ENCODE data around the gene NR2C2AP.
"Not testable (repeated sequence)": the region's sequence is repeated elsewhere in the genome, so short reads cannot be mapped to it uniquely, and the experiment has no call there.

The NR2C2AP gene

GRCh38 chr19:19203012-19203856, at the start of gene NR2C2AP:
NR2C2AP (minus strand) TSS chr19:19203414; CDS start chr19:19203060, 354 bp downstream.
- peak; percentile 75 to 93 (median 88) for DNase-seq

GRCh38 chr19:19250196-19250801, 47.1 kb upstream of the NR2C2AP start:
- no peak for DNase-seq

- DNase-seq, result no peak
Measured at GRCh38 chr19:19240476-19240875, 37.3 kb upstream of the NR2C2AP start.

GRCh38 chr19:19239675-19240074, 36.5 kb upstream of the NR2C2AP start:
- DNase-seq, result no peak

- no peak for DNase-seq
Measured at GRCh38 chr19:19238126-19238894, 35.1 kb upstream of the NR2C2AP start.

- no peak for DNase-seq
Measured at GRCh38 chr19:19236173-19236572, 33.0 kb upstream of the NR2C2AP start.

GRCh38 chr19:19234220-19234816, 31.1 kb upstream of the NR2C2AP start:
- no peak for DNase-seq

- DNase-seq, result no peak
Measured at GRCh38 chr19:19232261-19232721, 29.1 kb upstream of the NR2C2AP start.

- DNase-seq, result no peak
Measured at GRCh38 chr19:19230999-19231398, 27.8 kb upstream of the NR2C2AP start.

GRCh38 chr19:19229701-19230100, 26.5 kb upstream of the NR2C2AP start:
- no peak for DNase-seq

- DNase-seq, result no peak
Measured at GRCh38 chr19:19227217-19227616, 24.0 kb upstream of the NR2C2AP start.

- DNase-seq, result no peak
Measured at GRCh38 chr19:19226663-19227062, 23.4 kb upstream of the NR2C2AP start.

- DNase-seq, result no peak
Measured at GRCh38 chr19:19226204-19226603, 23.0 kb upstream of the NR2C2AP start.

GRCh38 chr19:19224852-19225494, 21.8 kb upstream of the NR2C2AP start:
- peak; percentile 55 to 78 (median 64) for DNase-seq

GRCh38 chr19:19224150-19224851, 21.1 kb upstream of the NR2C2AP start:
- no peak for DNase-seq

GRCh38 chr19:19223636-19224035, 20.4 kb upstream of the NR2C2AP start:
- DNase-seq, result no peak

GRCh38 chr19:19223060-19223459, 19.8 kb upstream of the NR2C2AP start:
- DNase-seq, result no peak

GRCh38 chr19:19221000-19221399, 17.8 kb upstream of the NR2C2AP start:
- DNase-seq, result not testable (repeated sequence)

- no peak for DNase-seq
Measured at GRCh38 chr19:19218911-19219310, 15.7 kb upstream of the NR2C2AP start.

- DNase-seq, result no peak
Measured at GRCh38 chr19:19217099-19217498, 13.9 kb upstream of the NR2C2AP start.

- DNase-seq, result no peak
Measured at GRCh38 chr19:19215792-19216191, 12.6 kb upstream of the NR2C2AP start.

- DNase-seq, result peak in 3 of 6 experiments; percentile 7 to 12 (median 12)
Measured at GRCh38 chr19:19214892-19215291, 11.7 kb upstream of the NR2C2AP start.

Measured in stimulated activated naive CD4-positive, alpha-beta T cell (primary cell).